ENCODE data around the gene IPCEF1.

Gene IPCEF1

GRCh38 chr6:154166140-154166539, 190.5 kb downstream of the IPCEF1 start:
- DNase-seq (ENCODE audit: low spot score) = no peak
- no peak for FAIRE-seq

DNA sequence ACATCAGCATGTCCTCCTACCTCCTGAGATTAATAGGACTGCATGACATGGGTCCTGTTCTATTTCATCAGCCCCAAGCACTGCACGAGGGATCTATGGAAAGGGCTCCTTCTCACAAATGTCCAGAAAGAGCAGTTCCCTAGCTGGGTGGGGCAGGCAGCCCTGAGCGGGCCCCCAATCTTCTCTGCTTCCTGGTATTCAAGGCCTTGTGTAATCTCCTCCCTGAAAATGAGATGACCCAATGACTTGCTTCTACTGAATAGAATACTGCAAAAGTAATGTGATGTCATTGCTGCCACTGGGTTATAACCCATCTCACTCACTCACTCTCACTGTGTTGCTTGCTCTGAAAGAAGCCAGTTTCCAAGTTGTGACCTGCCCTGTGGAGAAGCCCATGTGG, 191.1 kb downstream of the IPCEF1 start:
- FAIRE-seq = no peak
- DNase-seq (ENCODE audit: low spot score) = no peak

DNA sequence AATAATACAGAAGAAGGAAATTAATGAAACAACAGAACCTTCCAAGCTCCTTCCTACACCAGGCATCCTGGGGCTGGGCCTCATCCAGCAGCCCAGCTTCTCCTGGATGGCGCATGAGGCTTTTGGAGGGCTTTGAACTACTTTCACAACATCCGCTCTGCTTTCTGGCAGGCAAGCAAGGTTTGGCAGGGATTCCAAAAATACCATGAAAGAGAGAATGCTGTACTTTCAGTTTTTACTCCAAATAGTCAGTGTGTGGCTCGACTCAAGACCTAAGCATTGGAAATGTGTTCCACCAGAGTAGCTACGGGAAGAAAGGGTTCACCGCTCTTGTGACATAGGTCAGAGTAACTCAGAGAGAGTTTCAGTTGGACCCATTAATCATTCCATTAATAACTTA, 192.2 kb downstream of the IPCEF1 start:
- DNase-seq (ENCODE audit: low spot score) = peak; percentile 40
- FAIRE-seq = peak; percentile 84

- FAIRE-seq = no peak
- DNase-seq (ENCODE audit: low spot score) = no peak
These were observed 194.9 kb downstream of the IPCEF1 start for GRCh38 chr6:154161689-154162088.

DNA sequence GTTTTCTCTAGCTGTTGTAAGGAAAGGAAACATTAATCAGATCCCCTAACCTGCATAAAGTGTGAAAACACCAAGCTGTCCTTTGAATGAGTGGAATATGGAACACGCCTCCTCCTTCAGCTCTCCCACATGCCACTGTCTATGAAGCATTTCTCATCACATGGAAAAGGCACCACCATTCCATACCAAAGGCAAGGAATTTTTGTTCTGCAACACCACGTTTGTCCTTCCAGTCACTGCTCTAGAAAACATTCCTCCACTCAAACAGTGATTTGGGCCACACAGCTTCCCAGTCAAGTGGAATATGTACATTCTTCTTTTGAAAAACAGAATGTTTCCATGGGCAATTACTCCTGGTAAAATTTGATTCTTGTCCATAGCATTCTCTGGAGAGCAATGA, 197.5 kb downstream of the IPCEF1 start:
- no peak for DNase-seq (ENCODE audit: low spot score)
- FAIRE-seq = no peak

- DNase-seq (ENCODE audit: low spot score) = no peak
- no peak for FAIRE-seq
These were observed 198.9 kb downstream of the IPCEF1 start for GRCh38 chr6:154157706-154158105.

GRCh38 chr6:154157082-154157481, 199.5 kb downstream of the IPCEF1 start:
- FAIRE-seq = no peak
- DNase-seq (ENCODE audit: low spot score) = no peak

DNA sequence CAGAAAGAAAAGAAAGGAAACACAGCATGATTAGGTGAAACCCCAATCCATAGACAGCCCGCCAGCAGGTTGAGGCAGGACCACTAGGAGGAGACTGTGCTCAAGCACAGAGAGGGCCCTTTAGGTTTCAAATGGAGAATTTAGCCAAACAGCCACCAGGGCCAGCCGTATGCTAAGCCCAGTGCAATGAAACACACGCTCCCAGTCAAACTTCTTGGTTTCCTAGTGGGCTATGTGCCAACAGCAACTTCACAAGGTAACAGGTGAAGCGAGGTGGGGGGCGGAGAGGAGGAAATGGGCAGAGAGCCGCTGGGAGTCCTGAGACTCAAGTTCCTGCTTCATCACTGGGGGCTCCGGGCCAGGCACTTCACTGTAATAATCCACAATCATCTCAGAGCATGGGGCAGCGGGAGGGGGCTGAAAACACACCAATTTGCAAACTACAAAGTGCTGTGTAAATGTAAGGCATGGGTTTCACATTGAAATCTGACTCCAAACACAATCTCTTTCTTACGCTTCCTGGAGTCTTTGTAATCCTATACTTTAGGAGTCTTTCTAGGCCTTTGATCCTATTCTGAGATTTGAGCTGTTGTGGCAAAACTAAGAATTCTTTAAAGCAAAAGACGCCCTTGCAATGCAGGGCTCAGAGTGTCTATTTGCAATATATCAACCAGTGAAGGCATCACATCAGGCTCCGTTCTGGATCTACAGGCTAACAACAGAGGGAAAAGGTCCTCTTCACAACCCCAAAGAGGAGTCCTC, 200.3 kb downstream of the IPCEF1 start:
- FAIRE-seq = no peak
- no peak for DNase-seq (ENCODE audit: low spot score)

GRCh38 chr6:154154389-154154967, 202.1 kb downstream of the IPCEF1 start:
- peak; percentile 39 for DNase-seq (ENCODE audit: low spot score)
- peak; percentile 69 for FAIRE-seq

GRCh38 chr6:154143753-154144152, 212.8 kb downstream of the IPCEF1 start:
- DNase-seq (ENCODE audit: low spot score) (no peak), FAIRE-seq (no peak)

DNA sequence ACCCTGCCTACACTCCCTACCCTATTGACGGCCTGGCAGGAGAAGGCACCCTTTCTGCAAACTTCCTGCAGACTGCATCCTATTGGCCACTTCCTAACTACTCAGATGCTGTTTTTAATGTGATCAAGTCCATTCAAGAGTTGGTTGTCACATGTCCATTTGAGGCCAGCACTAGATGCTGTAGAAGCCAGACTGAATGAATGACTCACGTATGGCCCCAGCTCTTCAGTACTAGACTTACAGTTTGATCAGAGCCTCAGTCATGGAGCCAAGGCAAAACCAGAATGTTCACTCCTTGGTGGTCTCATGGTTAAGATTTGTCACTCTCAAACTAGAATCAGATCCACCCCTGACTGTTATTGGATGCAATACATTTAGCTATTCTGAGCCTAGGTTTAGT, 215.9 kb downstream of the IPCEF1 start:
- DNase-seq (ENCODE audit: low spot score) (no peak), FAIRE-seq (no peak)

GRCh38 chr6:154139892-154140291, 216.7 kb downstream of the IPCEF1 start:
- no peak for FAIRE-seq
- no peak for DNase-seq (ENCODE audit: low spot score)

- no peak for DNase-seq (ENCODE audit: low spot score)
- no peak for FAIRE-seq
These were observed 217.8 kb downstream of the IPCEF1 start for GRCh38 chr6:154138793-154139192.

GRCh38 chr6:154134471-154135147, 222.0 kb downstream of the IPCEF1 start:
- FAIRE-seq (no peak), DNase-seq (ENCODE audit: low spot score) (no peak)

- FAIRE-seq = no peak
- DNase-seq (ENCODE audit: low spot score) = no peak
These were observed 228.9 kb downstream of the IPCEF1 start for GRCh38 chr6:154127657-154128056.

- FAIRE-seq (no peak), DNase-seq (ENCODE audit: low spot score) (no peak)
These were observed 231.2 kb downstream of the IPCEF1 start for GRCh38 chr6:154125421-154125820.

DNA sequence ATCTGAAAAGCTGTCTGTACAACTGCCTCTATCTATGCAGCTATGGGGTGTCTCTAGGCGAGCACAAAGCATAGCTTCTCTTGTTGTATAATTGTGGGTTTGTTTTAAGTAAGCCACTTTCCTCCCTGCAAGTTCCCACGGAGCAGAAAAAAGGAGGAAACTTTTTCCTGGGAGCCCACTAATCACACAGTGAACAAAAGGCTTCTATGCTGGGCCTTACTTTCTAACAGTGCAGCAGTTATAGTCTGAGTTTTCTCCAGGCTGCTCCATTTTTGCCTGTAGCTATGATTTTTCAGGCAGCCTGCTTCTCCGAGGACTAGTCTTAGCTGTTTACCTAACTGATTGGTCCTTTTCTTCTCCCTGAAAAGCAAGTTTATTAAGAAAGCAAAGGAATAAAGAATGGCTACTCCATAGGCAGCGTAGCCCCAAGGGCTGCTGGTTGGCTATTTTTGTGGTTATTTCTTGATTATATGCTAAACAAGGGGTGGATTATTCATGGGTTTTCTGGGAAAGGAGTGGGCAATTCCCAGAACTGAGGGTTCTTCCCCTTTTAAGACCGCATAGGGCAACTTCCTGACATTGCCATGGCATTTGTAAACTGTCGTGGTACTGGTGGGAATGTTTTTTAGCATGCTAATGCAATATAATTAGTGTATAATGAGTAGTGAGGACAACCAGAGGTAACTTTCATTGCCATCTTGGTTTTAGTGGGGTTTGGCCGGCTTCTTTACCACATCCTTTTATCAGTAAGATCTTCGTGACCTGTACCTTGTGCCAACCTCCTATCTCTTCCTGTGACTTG, 233.2 kb downstream of the IPCEF1 start:
- DNase-seq (ENCODE audit: low spot score) = no peak
- no peak for FAIRE-seq

GRCh38 chr6:154122195-154122925, 234.2 kb downstream of the IPCEF1 start:
- FAIRE-seq = no peak
- DNase-seq (ENCODE audit: low spot score) = no peak

DNA sequence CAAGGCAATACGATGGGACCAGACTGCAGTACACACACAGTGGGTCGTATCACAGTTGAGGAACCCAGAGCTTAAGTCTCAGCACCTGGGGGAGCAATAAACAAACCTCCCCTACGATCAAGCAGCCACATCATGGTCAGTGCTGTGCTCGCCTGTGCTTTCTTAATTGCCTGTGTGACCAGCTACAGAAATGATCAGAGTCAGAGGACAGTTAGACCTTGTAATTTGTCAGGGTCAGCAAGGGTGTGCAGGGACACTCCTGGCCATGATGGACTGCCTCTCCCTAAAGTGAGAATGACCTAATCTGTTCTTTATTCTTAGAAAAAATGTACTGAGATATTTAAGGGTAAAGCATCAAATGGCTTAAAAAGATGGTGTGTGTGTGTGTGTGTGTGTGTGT, 239.1 kb downstream of the IPCEF1 start:
- DNase-seq (ENCODE audit: low spot score) (no peak), FAIRE-seq (no peak)

GRCh38 chr6:154113392-154113791, 243.2 kb downstream of the IPCEF1 start:
- DNase-seq (ENCODE audit: low spot score) = no peak

DNA sequence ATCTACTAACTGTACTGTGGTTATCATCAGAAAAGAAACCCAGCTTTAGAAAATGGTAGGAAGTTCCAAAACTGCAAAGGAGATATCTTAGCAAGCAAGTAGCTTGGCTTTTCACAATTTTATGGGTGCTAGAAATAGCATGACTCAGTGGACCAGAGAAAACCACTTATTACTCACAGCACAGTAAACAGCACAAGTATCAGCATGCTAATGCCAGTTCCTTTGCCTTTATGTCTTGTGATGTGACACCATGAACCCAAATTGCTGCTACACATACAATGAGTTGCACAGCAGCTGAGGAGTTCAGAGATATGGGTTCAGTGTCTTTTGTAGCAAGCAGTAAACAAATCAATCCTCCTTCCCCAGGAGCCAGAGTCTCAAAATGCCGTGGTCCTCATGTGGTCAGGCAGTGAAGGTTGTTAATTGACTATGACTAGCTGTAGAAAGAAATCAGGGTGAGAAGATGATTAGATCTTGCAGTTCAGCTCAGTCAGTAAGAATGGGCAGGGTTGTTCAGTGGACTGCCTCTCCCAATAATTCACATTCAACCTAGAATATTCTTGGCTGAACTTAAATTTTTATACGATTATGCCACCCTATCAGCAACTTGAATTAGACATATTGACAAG, 244.3 kb downstream of the IPCEF1 start:
- FAIRE-seq (peak; percentile 75), DNase-seq (ENCODE audit: low spot score) (peak; percentile 44)

More at GRCh38 chr6:154113392-154113791, 243.2 kb downstream of the IPCEF1 start:
- no peak for FAIRE-seq

All from RCC 7860 (cell line).